ENCODE measurements around the gene RAPGEF5. TPM values are rescaled to one million over a fixed set of nuclear protein-coding genes. Genes with fewer than 3 reads are reported as not detected.

The RAPGEF5 gene
- polyA plus RNA-seq, 1 donor (not counting 4 experiments of a cell fraction or from before 2014, with no cell fraction given), result 2.1 TPM

DNA sequence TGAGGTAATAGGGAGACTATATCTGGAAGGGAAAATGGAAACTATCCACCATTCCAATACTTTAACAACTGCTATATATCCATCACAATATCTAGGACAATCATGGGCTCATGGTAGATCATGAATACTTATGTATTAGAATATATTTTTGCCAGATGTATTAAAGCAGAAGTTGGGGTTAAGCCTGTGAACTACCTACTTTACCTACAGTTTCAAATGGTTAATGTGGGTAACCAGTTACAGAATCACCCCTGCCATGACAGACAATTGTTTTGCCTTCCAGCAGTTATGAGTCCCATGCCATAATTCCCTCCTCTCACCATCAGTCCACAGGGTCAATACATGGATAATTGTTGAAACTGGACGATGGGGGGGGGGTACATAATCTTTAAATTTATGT, 29.9 kb upstream of the RAPGEF5 start:
- Histone ChIP-seq H3K79me2 (ENCODE audit: control insufficient read depth, insufficient read depth, low read length) (no peaks in the 10 kb centered on the region), H3K27ac (ENCODE audit: control insufficient read depth, insufficient read depth, low read length) (no peak overlapping the region), H3K36me3 (ENCODE audit: control insufficient read depth in 2 of 2, extremely low read depth in 1 of 2, insufficient read depth in 2 of 2, low read length in 2 of 2) (no peaks in the 10 kb centered on the region), H2AFZ (ENCODE audit: control insufficient read depth, low read length) (no peak overlapping the region), H3K4me1 (ENCODE audit: control insufficient read depth, extremely low read depth, insufficient read depth, low read length) (no peaks in the 10 kb centered on the region), H3K27me3 (ENCODE audit: control insufficient read depth, extremely low read depth, insufficient read depth, low read length) (no peaks in the 10 kb centered on the region), H3K9ac (ENCODE audit: control insufficient read depth, extremely low read depth, insufficient read depth, low read length) (no peak overlapping the region), H4K20me1 (ENCODE audit: control insufficient read depth, extremely low read depth, insufficient read depth, low read length) (no peaks in the 10 kb centered on the region), H3K9me1 (ENCODE audit: control insufficient read depth, extremely low read depth, insufficient read depth, low read length) (no peaks in the 10 kb centered on the region), H3K4me2 (ENCODE audit: control insufficient read depth, extremely low read depth, insufficient read depth, low read depth, low read length) (no peak overlapping the region), H3K9me3 (ENCODE audit: control insufficient read depth, low read depth, low read length) (no peaks in the 10 kb centered on the region), H3K4me3 (ENCODE audit: control insufficient read depth in 2 of 3, extremely low read depth in 1 of 3, insufficient read depth in 2 of 3, low read depth in 1 of 3, low read length in 3 of 3) (no peak overlapping the region)
- FAIRE-seq (no peak), DNase-seq (ENCODE audit: low read depth, low spot score) (no peak)
- no peak for TF ChIP-seq EZH2 (IDR thresholded peaks at IDR 0.05; ENCODE audit: low read length)
- TF ChIP-seq, protein P1, sequence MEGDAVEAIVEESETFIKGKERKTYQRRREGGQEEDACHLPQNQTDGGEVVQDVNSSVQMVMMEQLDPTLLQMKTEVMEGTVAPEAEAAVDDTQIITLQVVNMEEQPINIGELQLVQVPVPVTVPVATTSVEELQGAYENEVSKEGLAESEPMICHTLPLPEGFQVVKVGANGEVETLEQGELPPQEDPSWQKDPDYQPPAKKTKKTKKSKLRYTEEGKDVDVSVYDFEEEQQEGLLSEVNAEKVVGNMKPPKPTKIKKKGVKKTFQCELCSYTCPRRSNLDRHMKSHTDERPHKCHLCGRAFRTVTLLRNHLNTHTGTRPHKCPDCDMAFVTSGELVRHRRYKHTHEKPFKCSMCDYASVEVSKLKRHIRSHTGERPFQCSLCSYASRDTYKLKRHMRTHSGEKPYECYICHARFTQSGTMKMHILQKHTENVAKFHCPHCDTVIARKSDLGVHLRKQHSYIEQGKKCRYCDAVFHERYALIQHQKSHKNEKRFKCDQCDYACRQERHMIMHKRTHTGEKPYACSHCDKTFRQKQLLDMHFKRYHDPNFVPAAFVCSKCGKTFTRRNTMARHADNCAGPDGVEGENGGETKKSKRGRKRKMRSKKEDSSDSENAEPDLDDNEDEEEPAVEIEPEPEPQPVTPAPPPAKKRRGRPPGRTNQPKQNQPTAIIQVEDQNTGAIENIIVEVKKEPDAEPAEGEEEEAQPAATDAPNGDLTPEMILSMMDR (optimal IDR thresholded peaks at IDR 0.05 in 1 of 3, IDR thresholded peaks at IDR 0.05 in 1 of 3, conservative IDR thresholded peaks at IDR 0.05 in 1 of 3; ENCODE audit: extremely low read depth in 1 of 3, insufficient read depth in 2 of 3, low read length in 3 of 3), result no peak
- dilution Hi-C loops (cut with MboI; ENCODE audit: extremely low pct_ligation_motif_present, low sequenced_read_pairs), result no loop called here

GRCh38 chr7:22386206-22386858, 29.4 kb upstream of the RAPGEF5 start:
- DNase-seq (ENCODE audit: low read depth, low spot score) (no peak), FAIRE-seq (no peak)
- Histone ChIP-seq H4K20me1 (ENCODE audit: control insufficient read depth, extremely low read depth, insufficient read depth, low read length) (no peaks in the 10 kb centered on the region), H3K9me1 (ENCODE audit: control insufficient read depth, extremely low read depth, insufficient read depth, low read length) (no peaks in the 10 kb centered on the region), H3K27ac (ENCODE audit: control insufficient read depth, insufficient read depth, low read length) (no peak overlapping the region), H3K4me1 (ENCODE audit: control insufficient read depth, extremely low read depth, insufficient read depth, low read length) (no peaks in the 10 kb centered on the region), H3K9me3 (ENCODE audit: control insufficient read depth, low read depth, low read length) (no peaks in the 10 kb centered on the region), H3K9ac (ENCODE audit: control insufficient read depth, extremely low read depth, insufficient read depth, low read length) (no peak overlapping the region), H2AFZ (ENCODE audit: control insufficient read depth, low read length) (no peak overlapping the region), H3K36me3 (ENCODE audit: control insufficient read depth in 2 of 2, extremely low read depth in 1 of 2, insufficient read depth in 2 of 2, low read length in 2 of 2) (no peaks in the 10 kb centered on the region), H3K79me2 (ENCODE audit: control insufficient read depth, insufficient read depth, low read length) (no peaks in the 10 kb centered on the region), H3K27me3 (ENCODE audit: control insufficient read depth, extremely low read depth, insufficient read depth, low read length) (no peaks in the 10 kb centered on the region), H3K4me2 (ENCODE audit: control insufficient read depth, extremely low read depth, insufficient read depth, low read depth, low read length) (no peak overlapping the region), H3K4me3 (ENCODE audit: control insufficient read depth in 2 of 3, extremely low read depth in 1 of 3, insufficient read depth in 2 of 3, low read depth in 1 of 3, low read length in 3 of 3) (no peak overlapping the region)
- dilution Hi-C loops (cut with MboI; ENCODE audit: extremely low pct_ligation_motif_present, low sequenced_read_pairs), result no loop called here
- TF ChIP-seq EZH2 (IDR thresholded peaks at IDR 0.05; ENCODE audit: low read length), result no peak
- TF ChIP-seq, protein P1 (optimal IDR thresholded peaks at IDR 0.05 in 1 of 3, IDR thresholded peaks at IDR 0.05 in 1 of 3, conservative IDR thresholded peaks at IDR 0.05 in 1 of 3; ENCODE audit: extremely low read depth in 1 of 3, insufficient read depth in 2 of 3, low read length in 3 of 3), result no peak

Data from keratinocyte (primary cell).